ENCODE results near the gene RCBTB2. TPM values are rescaled to one million over a fixed set of nuclear protein-coding genes. Genes with fewer than 3 reads are reported as not detected.
A peak's percentile ranks its signal among the peaks of the same experiment; 100 is the strongest.

Gene RCBTB2
- polyA plus RNA-seq, 3 donors, result 55.5 to 100 (median 64.4) TPM

DNA sequence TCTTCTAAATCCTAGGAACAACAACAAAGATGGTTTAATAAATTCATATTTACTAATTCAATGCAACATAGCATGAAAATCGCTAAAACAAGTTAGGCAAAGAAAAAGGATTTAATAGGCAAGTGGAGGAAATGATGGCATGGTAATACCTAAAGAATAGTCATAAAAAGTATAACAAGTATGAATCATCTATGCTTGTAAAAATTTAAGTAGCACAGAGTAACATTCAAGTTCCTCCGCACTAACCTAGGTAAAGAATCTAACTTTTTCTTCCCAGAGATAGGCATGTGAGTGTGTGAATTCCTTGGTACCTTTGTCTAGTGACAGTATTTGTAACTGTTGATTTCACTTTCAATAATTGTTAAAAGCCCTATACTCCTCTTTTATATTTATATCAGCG, 42.6 kb downstream of the RCBTB2 start:
- TF ChIP-seq, protein P1, sequence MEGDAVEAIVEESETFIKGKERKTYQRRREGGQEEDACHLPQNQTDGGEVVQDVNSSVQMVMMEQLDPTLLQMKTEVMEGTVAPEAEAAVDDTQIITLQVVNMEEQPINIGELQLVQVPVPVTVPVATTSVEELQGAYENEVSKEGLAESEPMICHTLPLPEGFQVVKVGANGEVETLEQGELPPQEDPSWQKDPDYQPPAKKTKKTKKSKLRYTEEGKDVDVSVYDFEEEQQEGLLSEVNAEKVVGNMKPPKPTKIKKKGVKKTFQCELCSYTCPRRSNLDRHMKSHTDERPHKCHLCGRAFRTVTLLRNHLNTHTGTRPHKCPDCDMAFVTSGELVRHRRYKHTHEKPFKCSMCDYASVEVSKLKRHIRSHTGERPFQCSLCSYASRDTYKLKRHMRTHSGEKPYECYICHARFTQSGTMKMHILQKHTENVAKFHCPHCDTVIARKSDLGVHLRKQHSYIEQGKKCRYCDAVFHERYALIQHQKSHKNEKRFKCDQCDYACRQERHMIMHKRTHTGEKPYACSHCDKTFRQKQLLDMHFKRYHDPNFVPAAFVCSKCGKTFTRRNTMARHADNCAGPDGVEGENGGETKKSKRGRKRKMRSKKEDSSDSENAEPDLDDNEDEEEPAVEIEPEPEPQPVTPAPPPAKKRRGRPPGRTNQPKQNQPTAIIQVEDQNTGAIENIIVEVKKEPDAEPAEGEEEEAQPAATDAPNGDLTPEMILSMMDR (IDR thresholded peaks at IDR 0.05), result no peak
- no peak overlapping the region for H2AFZ ChIP-seq (ENCODE audit: insufficient read depth, low read depth, low read length, poor library complexity, severe bottlenecking)
- H3K9me3 Mint-ChIP-seq, result peaks cover 0 to 2% (median 0%) of the 10 kb centered on the region in 7 donors
- H3K4me1 ChIP-seq (ENCODE audit: control insufficient read depth in 1 of 2, insufficient read depth in 2 of 2, low read length in 2 of 2), result peaks cover 64 to 80% of the 10 kb centered on the region in 2 donors
- peak overlapping the region; percentile 10 to 69 (median 13) for H3K4me3 ChIP-seq (replicated peaks in 1 of 3; ENCODE audit: low read depth in 2 of 3, low read length in 3 of 3)
- no peaks in the 10 kb centered on the region for H3K9me3 ChIP-seq (replicated peaks in 1 of 2; ENCODE audit: control insufficient read depth in 1 of 2, insufficient read depth in 1 of 2, low read length in 2 of 2)
- peaks cover 39 to 52% of the 10 kb centered on the region in 2 donors for H3K36me3 Mint-ChIP-seq
- no CpG with 5 or more reads among the region's 3 CpGs for WGBS (ENCODE audit: insufficient coverage)
- peak overlapping the region in 6 of 7 donors; percentile 20 to 77 (median 60) for H3K27ac Mint-ChIP-seq
- no peak for DNase-seq
- H3K27me3 ChIP-seq (ENCODE audit: control insufficient read depth in 2 of 2, insufficient read depth in 2 of 2, low read length in 2 of 2), result no peaks in the 10 kb centered on the region
- H3K4me1 Mint-ChIP-seq, result peaks cover 52% of the 10 kb centered on the region
- intact Hi-C loops (cut with micrococcal nuclease), result loop anchor here (5.0 kb wide), 2 partner anchors 82 to 87 kb away; no protein-coding TSS in a partner anchor
- H4K20me1 ChIP-seq (ENCODE audit: insufficient read depth, low read length), result no peaks in the 10 kb centered on the region
- H3K9ac ChIP-seq (ENCODE audit: insufficient read depth, low read length, poor library complexity, severe bottlenecking), result no peak overlapping the region
- peak overlapping the region in 1 of 2 donors; percentile 92 for H3K27ac ChIP-seq (ENCODE audit: low read depth in 1 of 2, low read length in 2 of 2)
- H3K36me3 ChIP-seq (replicated peaks in 1 of 2; ENCODE audit: control insufficient read depth in 1 of 2, insufficient read depth in 2 of 2, low read length in 2 of 2), result peaks cover 24 to 50% of the 10 kb centered on the region in 2 donors
- peak overlapping the region; percentile 73 for H3K4me2 ChIP-seq (replicated peaks; ENCODE audit: extremely low read depth, low read length, poor library complexity, severe bottlenecking)
- no peaks in the 10 kb centered on the region for H3K27me3 Mint-ChIP-seq (ENCODE audit: low read depth in 3 of 3)
- peak overlapping the region in 1 of 2 donors; percentile 51 for H3K4me3 Mint-ChIP-seq
- peaks cover 39% of the 10 kb centered on the region for H3K79me2 ChIP-seq (ENCODE audit: insufficient read depth, low read length)

DNA sequence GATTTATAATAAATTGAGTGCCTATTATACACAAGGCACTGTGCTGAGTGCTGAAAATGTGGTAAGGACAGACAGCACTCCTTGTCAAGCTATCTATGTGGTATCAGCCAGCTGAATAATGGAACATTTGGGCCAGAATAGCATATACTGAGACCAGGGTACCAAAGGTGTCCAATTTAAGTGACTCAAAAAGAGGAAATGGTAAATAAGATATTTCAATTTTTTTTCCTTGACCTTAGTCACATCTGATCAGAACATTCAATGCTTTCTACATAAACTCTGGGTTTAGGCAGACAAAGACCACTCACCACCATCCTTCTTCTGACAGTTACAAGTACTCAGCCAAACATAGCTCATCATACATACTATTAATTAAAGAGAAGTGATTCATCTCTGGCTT, 43.2 kb downstream of the RCBTB2 start:
- Histone ChIP-seq H3K4me3 (replicated peaks in 1 of 3; ENCODE audit: low read depth in 2 of 3, low read length in 3 of 3) (peak overlapping the region in 1 of 3 experiments; percentile 69), H3K4me1 (ENCODE audit: control insufficient read depth in 1 of 2, insufficient read depth in 2 of 2, low read length in 2 of 2) (peaks cover 64 to 75% of the 10 kb centered on the region in 2 donors), H3K27me3 (ENCODE audit: control insufficient read depth in 2 of 2, insufficient read depth in 2 of 2, low read length in 2 of 2) (no peaks in the 10 kb centered on the region), H3K9me3 (replicated peaks in 1 of 2; ENCODE audit: control insufficient read depth in 1 of 2, insufficient read depth in 1 of 2, low read length in 2 of 2) (no peaks in the 10 kb centered on the region), H3K4me2 (replicated peaks; ENCODE audit: extremely low read depth, low read length, poor library complexity, severe bottlenecking) (peak overlapping the region; percentile 73), H3K79me2 (ENCODE audit: insufficient read depth, low read length) (peaks cover 39% of the 10 kb centered on the region), H3K36me3 (replicated peaks in 1 of 2; ENCODE audit: control insufficient read depth in 1 of 2, insufficient read depth in 2 of 2, low read length in 2 of 2) (peaks cover 23 to 50% of the 10 kb centered on the region in 2 donors), H4K20me1 (ENCODE audit: insufficient read depth, low read length) (no peaks in the 10 kb centered on the region), H3K9ac (ENCODE audit: insufficient read depth, low read length, poor library complexity, severe bottlenecking) (no peak overlapping the region), H2AFZ (ENCODE audit: insufficient read depth, low read depth, low read length, poor library complexity, severe bottlenecking) (no peak overlapping the region), H3K27ac (ENCODE audit: low read depth in 1 of 2, low read length in 2 of 2) (peak overlapping the region in 1 of 2 donors; percentile 92)
- Mint-ChIP-seq H3K27me3 (ENCODE audit: low read depth in 3 of 3) (no peaks in the 10 kb centered on the region), H3K9me3 (peaks cover 0 to 2% (median 0%) of the 10 kb centered on the region in 7 donors), H3K27ac (peak overlapping the region in 5 of 7 donors; percentile 20 to 77 (median 55)), H3K4me1 (peaks cover 55% of the 10 kb centered on the region), H3K36me3 (peaks cover 43 to 52% of the 10 kb centered on the region in 2 donors), H3K4me3 (peak overlapping the region in 1 of 2 donors; percentile 51)
- TF ChIP-seq, protein P1 (IDR thresholded peaks at IDR 0.05), result no peak
- DNase-seq, result no peak
- intact Hi-C loops (cut with micrococcal nuclease), result loop anchor here (5.0 kb wide), 2 partner anchors 83 to 88 kb away; no protein-coding TSS in a partner anchor
